Psoas muscle (tissue), 8 donors: Measurements from ENCODE around the gene MT1X. TPM values are rescaled to one million over a fixed set of nuclear protein-coding genes. Genes with fewer than 3 reads are reported as not detected.
"Not testable (repeated sequence)": the region's sequence is repeated elsewhere in the genome, so short reads cannot be mapped to it uniquely, and the experiment has no call there.

Experiments
- ATAC-seq, 4 donors: fragments of 200-7000 bp; cut with Tn5 transposase; one replicate each; pipeline ENCODE4 v1.9.1; 2020; ENCODE audit warnings: moderate library complexity in 3 of 4, mild to moderate bottlenecking in 2 of 4
- DNase-seq, 2 donors: peaks; one replicate each; pipeline ENCODE4 v3.0.0-alpha.2; 2020
- H3K27ac ChIP-seq: fragments of 200-600 bp; one replicate; pipeline ENCODE4 v1.8.0; 2022
- H3K27me3 ChIP-seq, 3 donors: fragments of 200-600 bp in 1 of 3; one replicate each; pipeline versions ENCODE4 v1.6.1 to v1.8.0; 2013 to 2022; ENCODE audit warnings: low read length in 2 of 3, mild to moderate bottlenecking in 2 of 3, moderate library complexity in 1 of 3; ENCODE audit not compliant: insufficient read depth in 3 of 3
- H3K36me3 ChIP-seq, 2 donors: fragments of 200-600 bp in 1 of 2; one replicate each; pipeline versions ENCODE4 v1.6.1 to v1.8.0; 2013 to 2022; ENCODE audit warnings: low read depth in 1 of 2, mild to moderate bottlenecking in 1 of 2, moderate library complexity in 1 of 2; ENCODE audit not compliant: insufficient read depth in 1 of 2
- H3K4me1 ChIP-seq: fragments of 200-600 bp; one replicate; pipeline ENCODE4 v1.8.0; 2022
- H3K4me3 ChIP-seq: fragments of 200-600 bp; one replicate; pipeline ENCODE4 v1.8.0; 2022; ENCODE audit warnings: mild to moderate bottlenecking
- H3K9me3 ChIP-seq: fragments of 200-600 bp; one replicate; pipeline ENCODE4 v1.8.0; 2022
- CTCF ChIP-seq: fragments of 200-600 bp; IDR thresholded peaks from one replicate; pipeline ENCODE4 v1.8.0; 2022; ENCODE audit warnings: antibody characterized with exemption
- WGBS, 3 donors: extraction: QIAGEN DNeasy Blood & Tissue Kit; methylation state at CpG; one replicate each; pipeline versions ENCODE4 v1.1.6 to v1.1.7; 2013; 5-methylcytosine and 5-hydroxymethylcytosine counted together
- intact Hi-C, 2 donors: fragments of 100-400 bp; cut with DNase I; formaldehyde crosslinking; loops; one replicate each; pipeline versions ENCODE4 v1.11.0 to v1.14.2; 2022
- polyA plus RNA-seq, 3 donors: library from polyadenylated mRNA; stranded (reverse); fragments of 200-250 nt; gene quantifications; one replicate each; pipeline ENCODE4 v1.2.3, GENCODE V29; 2013
- total RNA-seq, 4 donors: library from RNA; stranded (reverse); fragmentation: NEBNext Ultra II Directional in 2 of 4; extraction: Animal tissue kit (Norgen Biotek cat#: 25700) in 2 of 4; gene quantifications; one replicate each; pipeline versions ENCODE4 v1.2.1 to v1.2.4, GENCODE V29; 2021 to 2023
- donor health status: healthy with polysubstance abuse.
- donor health status: DM: no; HTN: no; CAD: no; lungs with moderate emphysema.
- donor health status: Bipolar disorder and iron deficiency.
- donor health status: healthy.
- donor health status: DM: yes; HTN: yes; CAD: no.
- donor health status: DM: no; HTN: no; CAD: no.
- donor health status: DM: no; HTN: no; CAD: no.
- donor health status: DM: yes; HTN: yes; CAD: no.

The MT1X gene
- total and polyA plus RNA-seq, 7 donors: 481 to 16,364 (median 4,271) TPM

GRCh38 chr16:56711862-56712261 is 29.6 kb downstream of the MT1X start:
- no peak for TF ChIP-seq CTCF
- Histone ChIP-seq H3K4me1 (no peaks in the 10 kb centered on the region), H3K36me3 (no peaks in the 10 kb centered on the region), H3K4me3 (no peak overlapping the region), H3K27ac (no peak overlapping the region), H3K9me3 (no peaks in the 10 kb centered on the region), H3K27me3 (no peaks in the 10 kb centered on the region)
- DNase-seq (no peak), ATAC-seq (no peak)
- WGBS, 3 donors: 87 to 92% (median 90%) methylated on average over 2 of the region's 2 CpGs
- intact Hi-C loops: no loop called here

GRCh38 chr16:56713794-56714193 is 31.5 kb downstream of the MT1X start:
- Histone ChIP-seq H3K36me3 (no peaks in the 10 kb centered on the region), H3K27ac (no peak overlapping the region), H3K27me3 (no peaks in the 10 kb centered on the region), H3K9me3 (no peaks in the 10 kb centered on the region), H3K4me1 (no peaks in the 10 kb centered on the region), H3K4me3 (no peak overlapping the region)
- DNase-seq (no peak), ATAC-seq (no peak)
- intact Hi-C loops: no loop called here
- TF ChIP-seq CTCF: no peak
- 89 to 98% (median 91%) methylated on average over 2 of the region's 2 CpGs for WGBS, 3 donors

- Histone ChIP-seq H3K4me1 (no peaks in the 10 kb centered on the region), H3K4me3 (no peak overlapping the region), H3K27me3 (no peaks in the 10 kb centered on the region), H3K27ac (no peak overlapping the region), H3K36me3 (no peaks in the 10 kb centered on the region), H3K9me3 (no peaks in the 10 kb centered on the region)
- intact Hi-C loops: no loop called here
- ATAC-seq: no peak
- no peak for TF ChIP-seq CTCF
- no peak for DNase-seq
- WGBS, 3 donors: 68 to 81% (median 68%) methylated on average over 4 of the region's 4 CpGs
Observed at GRCh38 chr16:56715126-56715525, 32.9 kb downstream of the MT1X start.

GRCh38 chr16:56716761-56717160 is 34.5 kb downstream of the MT1X start:
- 65 to 71% (median 69%) methylated on average over 3 of the region's 3 CpGs for WGBS, 3 donors
- ATAC-seq: no peak
- intact Hi-C loops: no loop called here

GRCh38 chr16:56717532-56717931 is 35.3 kb downstream of the MT1X start:
- DNase-seq, H3K4me3 ChIP-seq, H3K4me1 ChIP-seq, ATAC-seq, H3K9me3 ChIP-seq, H3K27me3 ChIP-seq, intact Hi-C loops, H3K27ac ChIP-seq, H3K36me3 ChIP-seq: not testable (repeated sequence)
- 83 to 88% (median 85%) methylated on average over 2 of the region's 2 CpGs for WGBS, 3 donors

More at GRCh38 chr16:56716761-56717160, 34.5 kb downstream of the MT1X start:
- no peak for TF ChIP-seq CTCF
- no peaks in the 10 kb centered on the region for H3K9me3 ChIP-seq
- H3K4me1 ChIP-seq: no peaks in the 10 kb centered on the region
- no peak for DNase-seq
- H3K27ac ChIP-seq: no peak overlapping the region
- no peak overlapping the region for H3K4me3 ChIP-seq
- H3K27me3 ChIP-seq: no peaks in the 10 kb centered on the region
- H3K36me3 ChIP-seq: no peaks in the 10 kb centered on the region
